ENCODE data around the gene TTLL11.

DNA sequence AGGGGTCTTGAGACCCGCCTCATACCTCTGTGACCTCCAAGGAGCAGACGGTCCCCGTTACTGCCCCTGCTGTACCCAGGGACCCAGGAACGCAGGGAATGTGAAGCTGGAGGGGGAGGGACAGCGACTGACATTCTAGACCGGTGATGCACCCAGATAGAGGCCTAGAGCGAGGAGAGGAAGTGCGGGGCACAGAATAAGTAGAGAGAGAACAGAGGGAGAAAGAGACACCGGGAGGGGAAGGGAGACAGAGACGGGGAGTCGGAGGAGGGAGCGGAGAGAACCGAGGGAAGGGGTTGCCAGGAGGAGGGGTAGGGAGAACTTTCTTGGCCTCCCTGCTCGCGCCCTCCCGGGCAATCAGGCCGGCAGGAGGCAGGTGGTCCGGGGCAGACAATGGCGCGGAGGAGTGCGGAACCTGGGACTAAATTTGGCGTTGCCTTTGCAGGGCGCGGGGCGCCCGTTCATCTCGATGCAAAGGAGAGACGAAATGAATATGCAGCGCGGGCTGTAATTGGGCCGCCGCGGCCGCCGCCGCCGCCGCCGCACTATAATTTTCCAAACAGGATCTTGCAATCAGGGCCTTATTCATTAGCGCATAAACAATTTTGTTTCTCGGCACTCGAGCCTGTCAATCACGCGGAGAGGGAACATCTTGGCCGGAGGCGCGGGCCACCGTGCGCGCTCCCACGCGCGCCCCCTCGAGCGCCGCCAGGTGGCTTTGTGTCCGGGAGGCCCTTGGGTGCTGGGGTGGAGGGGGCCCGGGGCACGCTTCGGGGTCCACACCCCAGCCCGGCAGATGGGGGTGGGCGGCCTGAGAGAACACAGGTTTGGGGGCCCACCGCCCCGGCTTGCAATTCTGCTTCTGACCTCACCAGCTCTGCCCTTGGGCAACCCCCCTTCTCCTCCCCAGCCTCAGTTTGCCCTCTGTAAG is 33.5 kb upstream of the TTLL11 start:
- TF ChIP-seq CTCF (IDR thresholded peaks at IDR 0.05) (no peak), EP300 (IDR thresholded peaks at IDR 0.05) (no peak), POLR2A (IDR thresholded peaks at IDR 0.05) (no peak)

Data from tibial nerve (tissue), 4 donors.